Breast epithelium (tissue), 4 donors: ENCODE data around the gene DDX25. TPM values are rescaled to one million over a fixed set of nuclear protein-coding genes. Genes with fewer than 3 reads are reported as not detected.

Source experiments
- DNase-seq, 2 donors: peaks; one replicate each; pipeline ENCODE4 v3.0.0-alpha.2; 2019; ENCODE audit warnings: low spot score in 2 of 2
- H3K27ac ChIP-seq, 2 donors: fragments of 200-600 bp; sonication (generic) in 1 of 2; one replicate each; pipeline ENCODE4 v1.5.1; 2016 to 2019; ENCODE audit warnings: mild to moderate bottlenecking in 1 of 2
- H3K27me3 ChIP-seq, 2 donors: fragments of 200-600 bp; sonication (generic) in 1 of 2; one replicate each; pipeline versions ENCODE4 v1.5.1 to v1.6.0; 2017 to 2019; ENCODE audit warnings: control low read depth in 1 of 2, mild to moderate bottlenecking in 1 of 2
- H3K36me3 ChIP-seq: fragments of 200-600 bp; one replicate; pipeline ENCODE4 v1.5.1; 2019
- H3K4me1 ChIP-seq, 2 donors: fragments of 200-600 bp; sonication (generic); one replicate each; pipeline ENCODE4 v1.5.1; 2016 to 2019; ENCODE audit warnings: control low read depth in 1 of 2
- H3K4me3 ChIP-seq, 3 donors: fragments of 200-600 bp; sonication (generic); 1 replicate in 2 of 3; 2 replicates in 1 of 3; pipeline ENCODE4 v1.5.1; 2016 to 2019; ENCODE audit warnings: mild to moderate bottlenecking in 3 of 3, moderate library complexity in 2 of 3
- H3K9me3 ChIP-seq, 2 donors: fragments of 200-600 bp; sonication (generic) in 1 of 2; one replicate each; pipeline ENCODE4 v1.5.1; 2016 to 2019; ENCODE audit warnings: control low read depth in 1 of 2
- POLR2A ChIP-seq: fragments of 450-650 bp; IDR thresholded peaks from one replicate; pipeline ENCODE4 v1.6.1; 2016; ENCODE audit warnings: antibody characterized with exemption, mild to moderate bottlenecking, moderate library complexity
- POLR2AphosphoS5 ChIP-seq, 3 donors: sonication (generic); formaldehyde crosslinking; IDR thresholded peaks; one replicate each; pipeline ENCODE4 v1.6.1; 2017; ENCODE audit warnings: antibody characterized with exemption in 3 of 3
- intact Hi-C: fragments of 100-400 bp; cut with DNase I; formaldehyde crosslinking; loops from one replicate; pipeline ENCODE4 v1.15.1; 2023; ENCODE audit warnings: low total_unique reads
- total RNA-seq, 3 donors: library from RNA; depleted of rRNA; stranded (reverse); fragments of >200 nt; gene quantifications; one replicate each; pipeline ENCODE4 v1.1.0, GENCODE V29; 2016
- TF ChIP-seq, protein P1 (sequence below), 3 donors: fragments of 450-650 bp; IDR thresholded peaks; one replicate each; pipeline ENCODE4 v1.5.1; 2016 to 2017; ENCODE audit warnings: antibody characterized with exemption in 3 of 3, mild to moderate bottlenecking in 3 of 3, moderate library complexity in 3 of 3

Gene DDX25
- total RNA-seq, 3 donors from 2014 or later: 0.29 TPM; not detected in 2

DNA sequence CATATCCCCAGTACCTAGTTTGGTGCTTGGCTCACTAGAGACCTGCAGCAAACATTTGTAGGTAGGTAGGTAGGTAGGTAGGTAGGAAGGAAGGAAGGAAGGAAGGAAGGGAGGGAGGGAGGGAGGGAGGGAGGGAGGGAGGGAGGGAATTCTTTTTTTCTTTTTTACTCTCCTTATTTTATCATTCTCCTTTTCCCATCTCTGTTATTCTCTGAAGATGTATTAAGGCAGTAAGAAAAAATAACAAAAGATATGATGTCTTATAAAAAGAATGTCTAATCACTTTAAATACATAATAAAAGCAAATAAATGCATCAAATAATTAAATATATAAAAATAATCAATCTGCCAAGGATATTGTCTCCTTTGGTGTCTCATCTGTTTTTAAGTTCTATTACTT, 70.0 kb downstream of the DDX25 start:
- no peaks in the 10 kb centered on the region for H3K36me3 ChIP-seq
- no peaks in the 10 kb centered on the region for H3K27me3 ChIP-seq
- no peaks in the 10 kb centered on the region for H3K4me1 ChIP-seq
- H3K9me3 ChIP-seq: no peaks in the 10 kb centered on the region
- intact Hi-C loops: no loop called here
- TF ChIP-seq, protein P1, sequence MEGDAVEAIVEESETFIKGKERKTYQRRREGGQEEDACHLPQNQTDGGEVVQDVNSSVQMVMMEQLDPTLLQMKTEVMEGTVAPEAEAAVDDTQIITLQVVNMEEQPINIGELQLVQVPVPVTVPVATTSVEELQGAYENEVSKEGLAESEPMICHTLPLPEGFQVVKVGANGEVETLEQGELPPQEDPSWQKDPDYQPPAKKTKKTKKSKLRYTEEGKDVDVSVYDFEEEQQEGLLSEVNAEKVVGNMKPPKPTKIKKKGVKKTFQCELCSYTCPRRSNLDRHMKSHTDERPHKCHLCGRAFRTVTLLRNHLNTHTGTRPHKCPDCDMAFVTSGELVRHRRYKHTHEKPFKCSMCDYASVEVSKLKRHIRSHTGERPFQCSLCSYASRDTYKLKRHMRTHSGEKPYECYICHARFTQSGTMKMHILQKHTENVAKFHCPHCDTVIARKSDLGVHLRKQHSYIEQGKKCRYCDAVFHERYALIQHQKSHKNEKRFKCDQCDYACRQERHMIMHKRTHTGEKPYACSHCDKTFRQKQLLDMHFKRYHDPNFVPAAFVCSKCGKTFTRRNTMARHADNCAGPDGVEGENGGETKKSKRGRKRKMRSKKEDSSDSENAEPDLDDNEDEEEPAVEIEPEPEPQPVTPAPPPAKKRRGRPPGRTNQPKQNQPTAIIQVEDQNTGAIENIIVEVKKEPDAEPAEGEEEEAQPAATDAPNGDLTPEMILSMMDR (IDR thresholded peaks at IDR 0.05): no peak
- no peak for TF ChIP-seq POLR2A
- no peak for TF ChIP-seq POLR2AphosphoS5 (IDR thresholded peaks at IDR 0.05)
- H3K4me3 ChIP-seq: no peak overlapping the region
- no peak overlapping the region for H3K27ac ChIP-seq
- no peak for DNase-seq

DNA sequence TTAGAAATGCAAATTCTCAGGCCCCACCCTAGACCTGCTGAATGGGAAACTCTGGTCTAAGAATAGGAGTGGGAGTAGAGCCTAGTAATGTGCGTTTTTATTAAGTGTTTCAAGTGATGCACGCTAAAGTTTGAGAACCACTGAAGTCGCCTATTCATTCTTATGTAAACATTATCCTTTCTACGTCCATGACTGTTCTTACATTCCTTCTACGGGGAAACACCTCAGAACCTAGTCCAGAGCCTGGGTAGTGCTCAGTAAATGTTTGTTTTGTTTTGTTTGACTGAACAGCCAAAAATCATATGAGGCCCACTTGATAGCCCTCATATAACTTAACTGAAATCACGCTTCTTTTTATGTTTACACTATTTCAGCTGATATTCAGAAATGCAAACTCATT, 71.3 kb downstream of the DDX25 start:
- DNase-seq: no peak
- H3K27ac ChIP-seq: no peak overlapping the region
- no peaks in the 10 kb centered on the region for H3K9me3 ChIP-seq
- H3K4me1 ChIP-seq: no peaks in the 10 kb centered on the region
- TF ChIP-seq POLR2AphosphoS5 (IDR thresholded peaks at IDR 0.05): no peak
- no peak for TF ChIP-seq POLR2A
- TF ChIP-seq, protein P1 (IDR thresholded peaks at IDR 0.05): no peak
- intact Hi-C loops: no loop called here
- no peaks in the 10 kb centered on the region for H3K36me3 ChIP-seq
- no peaks in the 10 kb centered on the region for H3K27me3 ChIP-seq
- no peak overlapping the region for H3K4me3 ChIP-seq

DNA sequence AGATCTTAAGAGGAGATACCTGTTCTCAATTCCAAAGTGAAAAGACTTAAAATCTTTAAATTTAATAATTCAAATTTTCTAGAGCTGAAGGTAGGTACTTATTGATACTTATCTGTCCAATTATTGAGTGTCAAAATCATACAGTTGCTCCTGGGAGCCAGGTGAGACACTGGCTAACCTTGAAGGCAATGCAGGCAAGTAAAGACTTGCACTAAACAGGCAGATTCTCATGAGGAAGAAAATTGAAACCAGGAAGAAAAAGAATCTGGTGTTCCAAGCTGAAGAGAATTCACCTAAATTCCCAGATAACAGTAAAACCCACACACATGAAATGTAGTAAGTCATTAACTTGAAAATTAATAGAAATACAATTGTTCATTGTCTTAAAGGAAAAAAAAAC, 71.8 kb downstream of the DDX25 start:
- Histone ChIP-seq H3K4me3 (no peak overlapping the region), H3K27me3 (no peaks in the 10 kb centered on the region), H3K9me3 (no peaks in the 10 kb centered on the region), H3K27ac (no peak overlapping the region), H3K36me3 (no peaks in the 10 kb centered on the region), H3K4me1 (no peaks in the 10 kb centered on the region)
- intact Hi-C loops: no loop called here
- no peak for DNase-seq
- TF ChIP-seq POLR2AphosphoS5 (IDR thresholded peaks at IDR 0.05): no peak
- TF ChIP-seq POLR2A: no peak
- TF ChIP-seq, protein P1 (IDR thresholded peaks at IDR 0.05): no peak

DNA sequence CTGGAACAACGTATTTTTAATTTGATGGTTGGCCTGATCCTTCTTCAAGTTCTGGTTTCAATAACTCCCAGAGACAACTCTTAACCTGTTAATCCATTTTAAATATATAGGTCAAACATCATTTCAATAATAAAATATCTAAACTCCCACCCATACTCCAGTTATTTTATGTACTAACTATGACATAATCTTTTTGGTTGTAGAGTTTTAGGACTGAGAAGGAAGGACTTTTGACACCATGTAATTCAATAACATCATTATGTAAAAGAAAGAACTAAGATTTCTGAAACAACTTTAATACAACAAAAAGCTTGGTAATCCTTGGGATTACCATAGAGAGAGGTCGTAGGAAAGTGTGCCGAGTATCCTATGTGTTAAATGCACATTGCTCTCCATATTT, 73.0 kb downstream of the DDX25 start:
- no peak for DNase-seq
- no peak overlapping the region for H3K27ac ChIP-seq
- no peaks in the 10 kb centered on the region for H3K36me3 ChIP-seq
- intact Hi-C loops: no loop called here
- no peaks in the 10 kb centered on the region for H3K4me1 ChIP-seq
- H3K27me3 ChIP-seq: no peaks in the 10 kb centered on the region
- H3K4me3 ChIP-seq: no peak overlapping the region
- H3K9me3 ChIP-seq: no peaks in the 10 kb centered on the region
- TF ChIP-seq, protein P1 (IDR thresholded peaks at IDR 0.05): no peak
- TF ChIP-seq POLR2AphosphoS5 (IDR thresholded peaks at IDR 0.05) (no peak), POLR2A (no peak)

DNA sequence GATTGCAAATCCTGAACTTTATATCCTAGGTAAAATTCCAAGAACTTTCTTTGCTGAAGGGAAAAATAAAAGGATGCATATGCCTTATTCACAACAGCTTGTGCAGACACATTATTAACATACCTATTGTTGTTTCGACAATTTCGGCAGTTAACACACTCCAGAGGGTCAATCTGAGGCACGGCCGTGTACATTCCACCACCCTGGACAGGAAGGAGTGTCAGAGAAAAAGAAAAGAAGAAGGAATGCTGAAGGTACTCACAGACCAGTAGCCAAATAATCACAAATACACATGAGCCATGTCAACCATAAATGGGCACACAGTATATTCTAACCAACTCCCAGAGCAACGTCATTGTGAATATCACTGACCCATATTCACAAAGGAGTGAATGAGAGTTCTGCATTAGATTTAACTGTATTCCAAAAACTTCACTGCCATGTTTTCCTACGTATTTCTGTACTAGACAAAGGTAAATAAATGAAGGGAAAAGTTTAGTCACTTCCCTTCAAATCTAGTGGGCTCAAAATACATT, 73.9 kb downstream of the DDX25 start:
- Histone ChIP-seq H3K27ac (no peak overlapping the region), H3K4me3 (no peak overlapping the region), H3K4me1 (no peaks in the 10 kb centered on the region), H3K9me3 (no peaks in the 10 kb centered on the region), H3K27me3 (no peaks in the 10 kb centered on the region), H3K36me3 (no peaks in the 10 kb centered on the region)
- DNase-seq: no peak
- TF ChIP-seq, protein P1 (IDR thresholded peaks at IDR 0.05): no peak
- TF ChIP-seq POLR2A (no peak), POLR2AphosphoS5 (IDR thresholded peaks at IDR 0.05) (no peak)
- intact Hi-C loops: no loop called here

Other genes starting within 250 kb of the DDX25 start
- under 1 TPM in 1 of 3 donors, not detected in 2; 0.29 TPM for gene ACRV1, start 223.7 kb upstream of the DDX25 start, total RNA-seq
- gene PATE1, start 158.2 kb upstream of the DDX25 start, total RNA-seq: not detected
- gene PATE2, start 125.7 kb upstream of the DDX25 start, total RNA-seq: 1 to 10 TPM in 1 of 3 donors, under 1 TPM in 1, not detected in 1; 0.32 to 2.8 TPM
- gene PATE3, start 116.4 kb upstream of the DDX25 start, total RNA-seq: not detected
- gene PATE4, start 71.2 kb upstream of the DDX25 start, total RNA-seq: not detected
- gene HYLS1, start 16.8 kb upstream of the DDX25 start, total RNA-seq: 1 to 10 TPM; 2.7 to 6.9 (median 3.6) TPM
- gene PUS3, start 1.3 kb upstream of the DDX25 start, total RNA-seq: 10 to 100 TPM in 1 of 3 donors, 1 to 10 TPM in 2; 5.6 to 10.2 (median 8.6) TPM
- gene VSIG10L2, start 41.5 kb downstream of the DDX25 start, total RNA-seq: 1 to 10 TPM in 2 of 3 donors, not detected in 1; 3.6 to 4.1 TPM
- gene CDON, start 158.4 kb downstream of the DDX25 start, total RNA-seq: 10 to 100 TPM; 14.9 to 29.3 (median 26.5) TPM